Loucy (cell line): ENCODE data around the gene CTNND2.

Experiments
- CTCF ChIP-seq: fragments of 200-600 bp; sonication (generic); conservative IDR thresholded peaks from 2 replicates; pipeline ENCODE4 v1.5.1; 2014; ENCODE audit warnings: mild to moderate bottlenecking, antibody characterized with exemption, low read length
- EZH2phosphoT487 ChIP-seq: fragments of 200-600 bp; IDR thresholded peaks from 2 replicates; pipeline ENCODE4 v1.6.1; 2018; ENCODE audit warnings: antibody characterized with exemption, mild to moderate bottlenecking, moderate library complexity, borderline replicate concordance

- TF ChIP-seq CTCF (no peak), EZH2phosphoT487 (no peak)
Measured at GRCh38 chr5:11251247-11251646, 653.0 kb downstream of the CTNND2 start.
